A549 treated with CpdA at 1 μM for 4 hours (cell line): Measurements from ENCODE around the gene VAV3. TPM values are rescaled to one million over a fixed set of nuclear protein-coding genes. Genes with fewer than 3 reads are reported as not detected.

Experiments used
- total RNA-seq: library from RNA; stranded (reverse); fragments of 200-300 nt; extraction: Qiagen RNA extraction; gene quantifications from 5 replicates; pipeline ENCODE4 v1.2.3, GENCODE V29; 2022; ENCODE audit warnings: low read depth

VAV3 gene
- total RNA-seq, result 1.1 to 2.2 TPM (median 1.9 TPM) in 5 replicates

GRCh38 chr1:107965110-107965991 lies at the start of gene VAV3:
VAV3 (minus strand) TSS chr1:107965180; CDS start chr1:107964869, 311 bp downstream.

Other genes starting within 250 kb of the VAV3 start
- gene SLC25A24, start 235.2 kb upstream of the VAV3 start, total RNA-seq, result 24.9 to 33.0 TPM (median 25.6 TPM) in 5 replicates